GM23338 (cell line): Measurements from ENCODE around the gene TMPRSS5. TPM values are rescaled to one million over a fixed set of nuclear protein-coding genes. Genes with fewer than 3 reads are reported as not detected.
"Not testable (repeated sequence)": the region's sequence is repeated elsewhere in the genome, so short reads cannot be mapped to it uniquely, and the experiment has no call there.

Experiments
- ATAC-seq: fragments of 200-7000 bp; cut with Tn5 transposase; 3 replicates; pipeline ENCODE4 v1.9.1; 2020
- DNase-seq: peaks from one replicate; pipeline ENCODE4 v3.0.0-alpha.2; 2015; ENCODE audit warnings: low spot score
- H2AFZ ChIP-seq: fragments of 200-600 bp; sonication (generic); 2 replicates; pipeline ENCODE4 v1.8.0; 2016; ENCODE audit warnings: antibody characterized with exemption, mild to moderate bottlenecking, moderate library complexity
- H3F3A ChIP-seq: fragments of 200-600 bp; sonication (generic); replicated peaks from 2 replicates; pipeline ENCODE4 v1.8.0; 2017; ENCODE audit warnings: antibody characterized with exemption, mixed run types, low read depth
- H3K27ac ChIP-seq: fragments of 200-600 bp; sonication (generic); 2 replicates; pipeline ENCODE4 v1.6.1; 2016; ENCODE audit warnings: low read depth
- H3K27me3 ChIP-seq: fragments of 200-600 bp; sonication (generic); 2 replicates; pipeline ENCODE4 v1.8.0; 2016; ENCODE audit warnings: mild to moderate bottlenecking, mixed run types, moderate library complexity; ENCODE audit not compliant: insufficient read depth
- H3K36me3 ChIP-seq: fragments of 200-600 bp; sonication (generic); 2 replicates; pipeline ENCODE4 v1.8.0; 2016; ENCODE audit warnings: mild to moderate bottlenecking; ENCODE audit not compliant: insufficient read depth
- H3K4me1 ChIP-seq: fragments of 200-600 bp; sonication (generic); 2 replicates; pipeline ENCODE4 v1.8.0; 2016; ENCODE audit warnings: mild to moderate bottlenecking, moderate library complexity; ENCODE audit not compliant: insufficient read depth
- H3K4me2 ChIP-seq: fragments of 200-600 bp; sonication (generic); 2 replicates; pipeline ENCODE4 v1.7.1; 2017; ENCODE audit warnings: mixed run types
- H3K4me3 ChIP-seq: fragments of 200-600 bp; sonication (generic); 2 replicates; pipeline ENCODE4 v1.6.1; 2016; ENCODE audit warnings: mixed run types
- H3K79me2 ChIP-seq: fragments of 200-600 bp; sonication (generic); replicated peaks from 2 replicates; pipeline ENCODE4 v1.8.0; 2017; ENCODE audit warnings: mild to moderate bottlenecking; ENCODE audit not compliant: insufficient read depth
- H3K9me2 ChIP-seq: fragments of 200-600 bp; sonication (generic); 2 replicates; pipeline ENCODE4 v1.8.0; 2017; ENCODE audit not compliant: insufficient read depth
- H4K20me1 ChIP-seq: fragments of 200-600 bp; sonication (generic); replicated peaks from 2 replicates; pipeline ENCODE4 v1.8.0; 2017; ENCODE audit warnings: mild to moderate bottlenecking; ENCODE audit not compliant: insufficient read depth
- H3K27ac Mint-ChIP-seq: 2 replicates; pipeline ENCODE4 v1.8.0; 2020; ENCODE audit warnings: inconsistent platforms, mild to moderate bottlenecking, moderate library complexity, mixed read lengths
- H3K27me3 Mint-ChIP-seq: 3 replicates; pipeline ENCODE4 v1.8.0; 2022; ENCODE audit warnings: low read depth, mild to moderate bottlenecking, moderate library complexity, mixed read lengths, inconsistent platforms; ENCODE audit not compliant: insufficient read depth, poor library complexity
- H3K36me3 Mint-ChIP-seq: 3 replicates; pipeline ENCODE4 v1.8.0; 2021; ENCODE audit warnings: low read depth, mild to moderate bottlenecking, inconsistent platforms, moderate library complexity, mixed read lengths
- H3K4me1 Mint-ChIP-seq: 3 replicates; pipeline ENCODE4 v1.8.0; 2020; ENCODE audit warnings: mild to moderate bottlenecking, inconsistent platforms, mixed read lengths
- H3K4me3 Mint-ChIP-seq: 3 replicates; pipeline ENCODE4 v1.8.0; 2021; ENCODE audit warnings: moderate library complexity, mild to moderate bottlenecking, inconsistent platforms, mixed read lengths
- H3K9me3 Mint-ChIP-seq: 3 replicates; pipeline ENCODE4 v1.8.0; 2020; ENCODE audit warnings: moderate library complexity, mild to moderate bottlenecking, inconsistent platforms, mixed read lengths
- CREB1 ChIP-seq: fragments of 250-450 bp; sonication (Bioruptor Pico); IDR thresholded peaks from 2 replicates; pipeline ENCODE4 v1.5.0; 2020; ENCODE audit warnings: low read depth, mild to moderate bottlenecking, moderate library complexity
- CTCF ChIP-seq, 2 experiments: fragments of 200-600 bp in 1 of 2; sonication (generic) in 1 of 2; conservative IDR thresholded peaks; 2 replicates each; pipeline versions ENCODE4 v1.5.1 to v1.6.1; 2016 to 2017; ENCODE audit warnings: antibody characterized with exemption in 2 of 2, low read depth in 2 of 2, mild to moderate bottlenecking in 2 of 2, moderate library complexity in 1 of 2
- EZH2 ChIP-seq: fragments of 200-600 bp; sonication (generic); IDR thresholded peaks from one replicate; pipeline ENCODE4 v1.8.0; 2017; ENCODE audit warnings: antibody characterized with exemption, mild to moderate bottlenecking, low read depth; ENCODE audit not compliant: unreplicated experiment
- EZH2phosphoT487 ChIP-seq: fragments of 200-600 bp; sonication (generic); IDR thresholded peaks from one replicate; pipeline ENCODE4 v1.8.1; 2018; ENCODE audit warnings: antibody characterized with exemption; ENCODE audit not compliant: unreplicated experiment
- JUNB ChIP-seq: IDR thresholded peaks from one replicate; pipeline ENCODE4 v1.6.1; 2016; ENCODE audit warnings: antibody characterized with exemption; ENCODE audit not compliant: unreplicated experiment
- NANOG ChIP-seq: IDR thresholded peaks from 2 replicates; pipeline ENCODE4 v1.6.1; 2016; ENCODE audit warnings: antibody characterized with exemption, borderline replicate concordance
- POLR2AphosphoS5 ChIP-seq: IDR thresholded peaks from 2 replicates; pipeline ENCODE4 v1.6.1; 2016; ENCODE audit warnings: antibody characterized with exemption, low read depth
- REST ChIP-seq: IDR thresholded peaks from one replicate; pipeline ENCODE4 v1.6.1; 2018; ENCODE audit warnings: antibody characterized with exemption; ENCODE audit not compliant: unreplicated experiment
- STAT1 ChIP-seq: IDR thresholded peaks from one replicate; pipeline ENCODE4 v1.6.1; 2016; ENCODE audit warnings: antibody characterized with exemption; ENCODE audit not compliant: unreplicated experiment
- ZNF114 ChIP-seq: fragments of 250-450 bp; sonication (Bioruptor Pico); IDR thresholded peaks from 2 replicates; pipeline ENCODE4 v1.5.0; 2020; ENCODE audit warnings: mild to moderate bottlenecking, moderate library complexity
- ZNF331 ChIP-seq: fragments of 250-450 bp; sonication (Bioruptor Pico); IDR thresholded peaks from 2 replicates; pipeline ENCODE4 v1.5.0; 2020; ENCODE audit warnings: low read depth, mild to moderate bottlenecking, moderate library complexity
- ZNF462 ChIP-seq: fragments of 250-450 bp; sonication (Bioruptor Pico); IDR thresholded peaks from 2 replicates; pipeline ENCODE4 v1.5.0; 2020; ENCODE audit warnings: mild to moderate bottlenecking, moderate library complexity
- polyA plus RNA-seq: library from polyadenylated mRNA; unstranded; fragments of >200 nt; fragmentation: Nextera tagmentation; extraction: Ambion mirVana; gene quantifications from 2 replicates; pipeline ENCODE4 v1.2.1, GENCODE V29; 2016
- total RNA-seq: library from RNA; depleted of rRNA; stranded (reverse); fragments of >200 nt; shearing (Covaris generic); gene quantifications from 2 replicates; pipeline ENCODE4 v1.2.3, GENCODE V29; 2014

The TMPRSS5 gene
- total and polyA plus RNA-seq, 2 experiments from 2014 or later, result not detected

GRCh38 chr11:113671914-113672313 is 34.2 kb downstream of the TMPRSS5 start:
- H3K79me2 ChIP-seq, H3K36me3 ChIP-seq, H3K9me2 ChIP-seq, H2AFZ ChIP-seq, H3K27me3 Mint-ChIP-seq, ATAC-seq, H3K4me3 ChIP-seq, H3K27me3 ChIP-seq, H3K9me3 Mint-ChIP-seq, H3K4me3 Mint-ChIP-seq, H4K20me1 ChIP-seq, H3K4me2 ChIP-seq, H3K27ac ChIP-seq, DNase-seq, H3K27ac Mint-ChIP-seq, H3F3A ChIP-seq, H3K36me3 Mint-ChIP-seq: not testable (repeated sequence)
- H3K4me1 ChIP-seq, result peaks cover 11% of the 10 kb centered on the region
- H3K4me1 Mint-ChIP-seq, result peaks cover 31% of the 10 kb centered on the region

- no peak for ATAC-seq
- Mint-ChIP-seq H3K4me3 (no peak overlapping the region), H3K27me3 (peaks cover 3% of the 10 kb centered on the region), H3K9me3 (peaks cover 15% of the 10 kb centered on the region), H3K27ac (no peak overlapping the region), H3K36me3 (peaks cover 7% of the 10 kb centered on the region; the same call in 2 of the 3 replicates), H3K4me1 (peaks cover 31% of the 10 kb centered on the region)
- no peaks in the 10 kb centered on the region for H3K9me2 ChIP-seq
- H3K4me2 ChIP-seq, result no peak overlapping the region
- no peak overlapping the region for H3K4me3 ChIP-seq
- H3K27ac ChIP-seq, result no peak overlapping the region
- H3K36me3 ChIP-seq, result no peaks in the 10 kb centered on the region
- no peak overlapping the region for H2AFZ ChIP-seq
- H3K79me2 ChIP-seq, result no peaks in the 10 kb centered on the region
- H3K27me3 ChIP-seq, result no peaks in the 10 kb centered on the region
- DNase-seq, result no peak
- peaks cover 11% of the 10 kb centered on the region for H3K4me1 ChIP-seq
- H4K20me1 ChIP-seq, result no peaks in the 10 kb centered on the region
- no peaks in the 10 kb centered on the region for H3F3A ChIP-seq
- no peak for TF ChIP-seq ZNF462
- no peak for TF ChIP-seq ZNF114
- no peak for TF ChIP-seq EZH2phosphoT487
- no peak for TF ChIP-seq CREB1 (CRISPR knock-in tag)
- TF ChIP-seq POLR2AphosphoS5, result no peak
- no peak for TF ChIP-seq CTCF (conservative IDR thresholded peaks at IDR 0.05; ENCODE audit: low read depth in 2 of 2)
- TF ChIP-seq REST, result no peak
- no peak for TF ChIP-seq STAT1
- TF ChIP-seq EZH2, result no peak
- no peak for TF ChIP-seq ZNF331
- no peak for TF ChIP-seq JUNB
- no peak for TF ChIP-seq NANOG
Observed at GRCh38 chr11:113670831-113671215, 35.3 kb downstream of the TMPRSS5 start.
